Smooth muscle cell (in vitro differentiated cells): ENCODE data around the gene CACNA2D3. TPM values are rescaled to one million over a fixed set of nuclear protein-coding genes. Genes with fewer than 3 reads are reported as not detected.

ENCODE experiments used
- DNase-seq: peaks from one replicate; lab custom pipeline; 2025; ENCODE audit not compliant: unreplicated experiment; lab: John Stamatoyannopoulos, UW
- H2AFZ ChIP-seq: fragments of 200-600 bp; sonication (generic); 2 replicates; pipeline ENCODE4 v1.6.0; 2016; ENCODE audit warnings: antibody characterized with exemption, low read depth, mild to moderate bottlenecking
- H3F3A ChIP-seq: fragments of 200-600 bp; sonication (generic); 2 replicates; pipeline ENCODE4 v1.6.0; 2017; ENCODE audit warnings: antibody characterized with exemption, low read depth
- H3K27ac ChIP-seq: fragments of 200-600 bp; sonication (generic); 2 replicates; pipeline ENCODE4 v1.5.1; 2016; ENCODE audit warnings: low read depth, mild to moderate bottlenecking
- H3K27me3 ChIP-seq: fragments of 200-600 bp; sonication (generic); 2 replicates; pipeline ENCODE4 v1.6.1; 2016; ENCODE audit warnings: low read depth, mild to moderate bottlenecking
- H3K36me3 ChIP-seq: fragments of 200-600 bp; sonication (generic); 2 replicates; pipeline ENCODE4 v1.5.1; 2016; ENCODE audit warnings: low read depth
- H3K4me1 ChIP-seq: fragments of 200-600 bp; sonication (generic); 2 replicates; pipeline ENCODE4 v1.5.1; 2016; ENCODE audit warnings: low read depth
- H3K4me2 ChIP-seq: fragments of 200-600 bp; sonication (generic); 2 replicates; pipeline ENCODE4 v1.6.0; 2016; ENCODE audit warnings: mild to moderate bottlenecking
- H3K4me3 ChIP-seq: fragments of 200-600 bp; sonication (generic); 2 replicates; pipeline ENCODE4 v1.5.1; 2016; ENCODE audit warnings: mild to moderate bottlenecking
- H3K79me2 ChIP-seq: fragments of 200-600 bp; sonication (generic); 2 replicates; pipeline ENCODE4 v1.6.0; 2016; ENCODE audit warnings: low read depth, mild to moderate bottlenecking
- H3K9ac ChIP-seq: fragments of 200-600 bp; sonication (generic); 2 replicates; pipeline ENCODE4 v1.6.0; 2016; ENCODE audit warnings: low read depth
- H3K9me3 ChIP-seq: fragments of 200-600 bp; sonication (generic); replicated peaks from 2 replicates; pipeline ENCODE4 v1.5.1; 2016; ENCODE audit warnings: low read depth
- H4K20me1 ChIP-seq: fragments of 200-600 bp; sonication (generic); 2 replicates; pipeline ENCODE4 v1.6.0; 2016; ENCODE audit warnings: low read depth
- CTCF ChIP-seq: fragments of 200-600 bp; sonication (generic); IDR thresholded peaks from 2 replicates; pipeline ENCODE4 v1.5.1; 2017; ENCODE audit warnings: borderline replicate concordance, mild to moderate bottlenecking, antibody characterized with exemption; ENCODE audit not compliant: insufficient read depth, poor library complexity, severe bottlenecking
- WGBS: methylation state at CpG from one replicate; pipeline ENCODE4 v1.1.7; 2016; ENCODE audit warnings: low lambda C conversion rate; 5-methylcytosine and 5-hydroxymethylcytosine counted together
- polyA plus RNA-seq: library from polyadenylated mRNA; unstranded; fragments of >200 nt; fragmentation: Nextera tagmentation; extraction: Ambion mirVana; gene quantifications from 2 replicates; pipeline ENCODE4 v1.2.1, GENCODE V29; 2016
- total RNA-seq: library from RNA; depleted of rRNA; stranded (reverse); fragments of >200 nt; gene quantifications from 2 replicates; pipeline ENCODE4 v1.2.3, GENCODE V29; 2014

CACNA2D3 gene
- total and polyA plus RNA-seq, 2 experiments from 2014 or later, result 0.15 to 0.90 TPM

- TF ChIP-seq CTCF, result peak; percentile 5
- H3F3A ChIP-seq, result no peaks in the 10 kb centered on the region
- no peaks in the 10 kb centered on the region for H3K79me2 ChIP-seq
- H3K4me1 ChIP-seq, result no peaks in the 10 kb centered on the region
- H3K9me3 ChIP-seq, result no peaks in the 10 kb centered on the region
- WGBS, result 62% methylated on average over 4 of the region's 4 CpGs
- no peaks in the 10 kb centered on the region for H3K36me3 ChIP-seq
- H4K20me1 ChIP-seq, result no peaks in the 10 kb centered on the region
- H3K9ac ChIP-seq, result no peak overlapping the region
- H3K4me3 ChIP-seq, result no peak overlapping the region
- H3K27me3 ChIP-seq, result peaks cover 23% of the 10 kb centered on the region
- no peak overlapping the region for H2AFZ ChIP-seq
- no peak overlapping the region for H3K4me2 ChIP-seq
- no peak for DNase-seq
- H3K27ac ChIP-seq, result no peak overlapping the region
Observed at GRCh38 chr3:54533856-54534255, 411.5 kb downstream of the CACNA2D3 start.

- Histone ChIP-seq H3K79me2 (no peaks in the 10 kb centered on the region), H3K36me3 (no peaks in the 10 kb centered on the region), H3F3A (no peaks in the 10 kb centered on the region), H3K27ac (no peak overlapping the region), H3K4me3 (no peak overlapping the region), H4K20me1 (no peaks in the 10 kb centered on the region), H2AFZ (no peak overlapping the region), H3K27me3 (peaks cover 23% of the 10 kb centered on the region), H3K4me1 (no peaks in the 10 kb centered on the region), H3K9me3 (no peaks in the 10 kb centered on the region), H3K9ac (no peak overlapping the region), H3K4me2 (no peak overlapping the region)
- no peak for TF ChIP-seq CTCF
- 92% methylated on average over 1 of the region's 1 CpG for WGBS
- DNase-seq, result no peak
Observed at GRCh38 chr3:54535619-54536018, 413.3 kb downstream of the CACNA2D3 start.

GRCh38 chr3:54536450-54536849, 414.1 kb downstream of the CACNA2D3 start:
- H3K36me3 ChIP-seq, result no peaks in the 10 kb centered on the region
- no peak for TF ChIP-seq CTCF

GRCh38 chr3:54537506-54537905, 415.2 kb downstream of the CACNA2D3 start:
- TF ChIP-seq CTCF, result no peak
- H2AFZ ChIP-seq, result no peak overlapping the region
- H3K4me1 ChIP-seq, result no peaks in the 10 kb centered on the region
- H3F3A ChIP-seq, result no peaks in the 10 kb centered on the region
- peaks cover 13% of the 10 kb centered on the region for H3K27me3 ChIP-seq
- no peaks in the 10 kb centered on the region for H4K20me1 ChIP-seq
- H3K9me3 ChIP-seq, result no peaks in the 10 kb centered on the region
- no peak overlapping the region for H3K27ac ChIP-seq
- H3K4me2 ChIP-seq, result no peak overlapping the region
- no peak for DNase-seq
- no peak overlapping the region for H3K9ac ChIP-seq
- WGBS, result 90% methylated on average over 6 of the region's 6 CpGs
- no peak overlapping the region for H3K4me3 ChIP-seq
- H3K79me2 ChIP-seq, result no peaks in the 10 kb centered on the region
- no peaks in the 10 kb centered on the region for H3K36me3 ChIP-seq

More at GRCh38 chr3:54536450-54536849, 414.1 kb downstream of the CACNA2D3 start:
- WGBS, result 91% methylated on average over 2 of the region's 2 CpGs
- no peak for DNase-seq
- H3K79me2 ChIP-seq, result no peaks in the 10 kb centered on the region
- no peaks in the 10 kb centered on the region for H4K20me1 ChIP-seq
- H3K9ac ChIP-seq, result no peak overlapping the region
- no peaks in the 10 kb centered on the region for H3K4me1 ChIP-seq
- H3F3A ChIP-seq, result no peaks in the 10 kb centered on the region
- H3K9me3 ChIP-seq, result no peaks in the 10 kb centered on the region
- no peak overlapping the region for H2AFZ ChIP-seq
- H3K4me2 ChIP-seq, result no peak overlapping the region
- H3K27me3 ChIP-seq, result peaks cover 21% of the 10 kb centered on the region
- H3K4me3 ChIP-seq, result no peak overlapping the region
- H3K27ac ChIP-seq, result no peak overlapping the region
